Epithelial cell of proximal tubule (primary cell): Measurements from ENCODE around the gene UGT1A4. TPM values are rescaled to one million over a fixed set of nuclear protein-coding genes. Genes with fewer than 3 reads are reported as not detected.

Experiments used
- DNase-seq: peaks from one replicate; pipeline ENCODE4 v3.0.0-alpha.2; 2011; ENCODE audit warnings: low read depth
- H3K4me3 ChIP-seq: 2 replicates; pipeline ENCODE4 v1.5.1; 2011; ENCODE audit warnings: low read depth, mild to moderate bottlenecking, low read length
- CTCF ChIP-seq: conservative IDR thresholded peaks from 2 replicates; pipeline ENCODE4 v1.5.1; 2012; ENCODE audit warnings: low read depth, mild to moderate bottlenecking, low read length
- total RNA-seq: library from RNA; depleted of rRNA; stranded (reverse); fragments of >200 nt; gene quantifications from 2 replicates; pipeline ENCODE4 v1.2.3, GENCODE V29; 2015

The UGT1A4 gene
- total RNA-seq, 1 donor from 2014 or later = not detected

- DNase-seq = no peak
- TF ChIP-seq CTCF = no peak
- H3K4me3 ChIP-seq = no peak overlapping the region
Measured at GRCh38 chr2:233795735-233796171, 77.2 kb downstream of the UGT1A4 start.

GRCh38 chr2:233796254-233796653, 77.7 kb downstream of the UGT1A4 start:
- no peak for DNase-seq
- no peak for TF ChIP-seq CTCF
- H3K4me3 ChIP-seq = no peak overlapping the region

GRCh38 chr2:233798335-233799086, 80.0 kb downstream of the UGT1A4 start:
- no peak for DNase-seq
- H3K4me3 ChIP-seq = no peak overlapping the region
- no peak for TF ChIP-seq CTCF

GRCh38 chr2:233799087-233799665, 80.6 kb downstream of the UGT1A4 start:
- no peak for TF ChIP-seq CTCF
- no peak for DNase-seq

GRCh38 chr2:233799716-233800115, 81.2 kb downstream of the UGT1A4 start:
- no peak for DNase-seq
- no peak for TF ChIP-seq CTCF
- H3K4me3 ChIP-seq = no peak overlapping the region

More at GRCh38 chr2:233799087-233799665, 80.6 kb downstream of the UGT1A4 start:
- H3K4me3 ChIP-seq = no peak overlapping the region

GRCh38 chr2:233800208-233800607, 81.7 kb downstream of the UGT1A4 start:
- no peak for TF ChIP-seq CTCF
- H3K4me3 ChIP-seq = no peak overlapping the region
- no peak for DNase-seq
